Epithelial cell of esophagus (primary cell): Measurements from ENCODE around the gene GALR1.

Experiments used
- DNase-seq: peaks from one replicate; pipeline ENCODE4 v3.0.0; 2010; ENCODE audit warnings: low read depth
- H3K4me3 ChIP-seq: 2 replicates; pipeline ENCODE4 v1.5.1; 2011; ENCODE audit warnings: mild to moderate bottlenecking, low read length, control low read depth
- CTCF ChIP-seq: IDR thresholded peaks from 2 replicates; pipeline ENCODE4 v1.5.1; 2011; ENCODE audit warnings: low read depth, mild to moderate bottlenecking, low read length, control low read depth, inconsistent platforms; ENCODE audit not compliant: insufficient read depth; ENCODE audit errors: missing control alignments

The GALR1 gene

GRCh38 chr18:77206676-77207374 is 42.8 kb upstream of the GALR1 start:
- DNase-seq, result no peak
- no peak for TF ChIP-seq CTCF
- no peak overlapping the region for H3K4me3 ChIP-seq

- DNase-seq, result peak; percentile 48
- peak; percentile 57 for TF ChIP-seq CTCF
- H3K4me3 ChIP-seq, result no peak overlapping the region
These were observed 42.1 kb upstream of the GALR1 start for GRCh38 chr18:77207540-77207939.

GRCh38 chr18:77208964-77209363 is 40.7 kb upstream of the GALR1 start:
- no peak overlapping the region for H3K4me3 ChIP-seq
- TF ChIP-seq CTCF, result no peak
- peak; percentile 17 for DNase-seq

- no peak for DNase-seq
- no peak overlapping the region for H3K4me3 ChIP-seq
These were observed 40.1 kb upstream of the GALR1 start for GRCh38 chr18:77209587-77209986.

GRCh38 chr18:77210249-77210648 is 39.4 kb upstream of the GALR1 start:
- no peak overlapping the region for H3K4me3 ChIP-seq
- no peak for TF ChIP-seq CTCF
- no peak for DNase-seq

More at GRCh38 chr18:77209587-77209986, 40.1 kb upstream of the GALR1 start:
- TF ChIP-seq CTCF, result no peak

GRCh38 chr18:77218642-77219041 is 31.0 kb upstream of the GALR1 start:
- no peak for DNase-seq
- no peak overlapping the region for H3K4me3 ChIP-seq
- TF ChIP-seq CTCF, result no peak

GRCh38 chr18:77220726-77221125 is 28.9 kb upstream of the GALR1 start:
- no peak overlapping the region for H3K4me3 ChIP-seq
- TF ChIP-seq CTCF, result no peak
- DNase-seq, result no peak
